Central memory CD8-positive, alpha-beta T cell (primary cell): ENCODE measurements around the gene NELFA.
"Not testable (repeated sequence)": the region's sequence is repeated elsewhere in the genome, so short reads cannot be mapped to it uniquely, and the experiment has no call there.

ENCODE experiments used
- ATAC-seq: fragments of 150-1000 bp; cut with Tn5 transposase; replicated peaks from 2 replicates; pipeline ENCODE4 v1.10.0; 2022; ENCODE audit warnings: mild to moderate bottlenecking, moderate FRiP score, moderate number of reproducible peaks; ENCODE audit not compliant: poor library complexity, severe bottlenecking; ENCODE audit errors: extremely low read depth
- DNase-seq, 2 donors: peaks; one replicate each; pipeline ENCODE4 v3.0.0; 2021; ENCODE audit warnings: low spot score in 2 of 2
- H3K27ac Mint-ChIP-seq: one replicate; pipeline ENCODE4 v1.8.0; 2022; ENCODE audit warnings: low read depth, mild to moderate bottlenecking, moderate library complexity, mixed read lengths
- H3K27me3 Mint-ChIP-seq: one replicate; pipeline ENCODE4 v1.8.0; 2022; ENCODE audit warnings: mixed read lengths
- H3K36me3 Mint-ChIP-seq: one replicate; pipeline ENCODE4 v1.8.0; 2022; ENCODE audit warnings: mild to moderate bottlenecking, moderate library complexity, mixed read lengths; ENCODE audit not compliant: insufficient read depth
- H3K4me1 Mint-ChIP-seq: one replicate; pipeline ENCODE4 v1.8.0; 2022; ENCODE audit warnings: mixed read lengths
- H3K4me3 Mint-ChIP-seq: one replicate; pipeline ENCODE4 v1.8.0; 2022; ENCODE audit warnings: mild to moderate bottlenecking, moderate library complexity, mixed read lengths
- H3K9me3 Mint-ChIP-seq: one replicate; pipeline ENCODE4 v1.8.0; 2022; ENCODE audit warnings: mixed read lengths

Gene NELFA

GRCh38 chr4:1998296-1998695 lies 10.5 kb downstream of the NELFA start:
- Mint-ChIP-seq H3K36me3 (peaks cover 12% of the 10 kb centered on the region), H3K27ac (no peak overlapping the region), H3K4me1 (peaks cover 63% of the 10 kb centered on the region), H3K9me3 (peaks cover 24% of the 10 kb centered on the region), H3K27me3 (no peaks in the 10 kb centered on the region), H3K4me3 (no peak overlapping the region)
- ATAC-seq (no peak), DNase-seq (no peak)

GRCh38 chr4:1997712-1998111 lies 11.1 kb downstream of the NELFA start:
- H3K27me3 Mint-ChIP-seq, result no peaks in the 10 kb centered on the region

GRCh38 chr4:1996866-1997611 lies 11.7 kb downstream of the NELFA start:
- H3K27ac Mint-ChIP-seq, result no peak overlapping the region
- no peak overlapping the region for H3K4me3 Mint-ChIP-seq
- H3K4me1 Mint-ChIP-seq, result peaks cover 50% of the 10 kb centered on the region
- H3K36me3 Mint-ChIP-seq, result peaks cover 6% of the 10 kb centered on the region
- DNase-seq, result no peak
- H3K27me3 Mint-ChIP-seq, result no peaks in the 10 kb centered on the region
- ATAC-seq, result no peak
- peaks cover 24% of the 10 kb centered on the region for H3K9me3 Mint-ChIP-seq

More at GRCh38 chr4:1997712-1998111, 11.1 kb downstream of the NELFA start:
- ATAC-seq (no peak), DNase-seq (no peak)
- peaks cover 24% of the 10 kb centered on the region for H3K9me3 Mint-ChIP-seq
- H3K4me3 Mint-ChIP-seq, result no peak overlapping the region
- peaks cover 12% of the 10 kb centered on the region for H3K36me3 Mint-ChIP-seq
- H3K27ac Mint-ChIP-seq, result no peak overlapping the region
- peaks cover 57% of the 10 kb centered on the region for H3K4me1 Mint-ChIP-seq

DNA sequence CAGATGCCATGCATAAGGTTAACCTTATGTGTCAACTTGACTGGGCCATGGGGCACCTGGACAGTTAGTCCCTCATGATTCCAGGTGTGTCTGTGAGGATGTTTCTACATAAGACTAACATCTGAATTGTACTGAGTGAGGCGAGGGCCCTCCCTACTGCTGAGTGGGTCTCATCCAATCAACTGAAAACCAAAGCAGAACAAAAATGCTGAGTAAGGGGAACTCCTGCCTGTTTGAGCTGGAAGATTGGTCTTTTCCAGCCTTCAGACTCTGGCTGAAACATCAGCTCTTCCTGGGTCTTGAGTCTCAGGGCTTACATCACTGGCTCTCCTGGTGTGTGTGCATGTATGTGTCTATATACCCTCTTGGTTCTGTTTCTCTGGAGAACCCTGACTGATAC lies 13.8 kb downstream of the NELFA start:
- Mint-ChIP-seq H3K27me3 (no peaks in the 10 kb centered on the region), H3K4me3 (no peak overlapping the region), H3K9me3 (peaks cover 19% of the 10 kb centered on the region), H3K4me1 (peaks cover 34% of the 10 kb centered on the region), H3K27ac (no peak overlapping the region), H3K36me3 (peaks cover 14% of the 10 kb centered on the region)
- no peak for ATAC-seq
- no peak for DNase-seq

DNA sequence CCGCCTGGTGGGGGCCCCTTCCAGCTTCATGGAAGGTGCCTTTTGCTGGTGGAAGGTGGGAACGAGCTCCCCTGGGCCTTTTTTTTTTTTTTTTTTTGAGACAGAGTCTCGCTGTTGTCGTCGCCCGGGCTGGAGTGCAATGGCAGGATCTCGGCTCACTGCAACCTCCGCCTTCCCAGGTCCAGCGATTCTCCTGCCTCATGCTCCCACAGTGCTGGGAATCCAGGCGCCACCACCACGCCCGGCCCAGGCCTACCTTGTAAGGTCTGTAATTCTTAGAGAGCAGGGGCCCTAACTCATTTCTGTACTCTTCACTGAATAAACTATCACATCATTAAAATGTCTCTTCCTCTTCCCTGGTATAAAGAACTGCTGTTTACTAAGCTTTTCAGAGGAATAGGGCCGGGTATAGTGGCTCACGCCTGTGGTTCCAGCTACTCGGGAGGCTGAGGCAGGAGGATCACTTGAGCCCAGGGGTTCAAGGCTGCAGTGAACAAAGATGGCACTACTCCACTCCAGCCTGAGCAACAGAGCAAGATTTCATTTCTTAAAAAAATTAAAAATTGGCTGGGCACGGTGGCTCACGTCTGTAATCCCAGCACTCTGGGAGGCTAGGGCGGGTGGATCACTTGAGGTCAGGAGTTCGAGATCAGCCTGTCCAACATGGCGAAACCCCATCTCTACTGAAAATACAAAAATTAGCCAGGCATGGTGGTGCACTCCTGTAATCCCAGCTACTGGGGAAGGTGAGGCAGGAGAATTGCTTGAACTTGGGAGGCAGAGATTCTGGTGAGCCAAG lies 14.9 kb downstream of the NELFA start:
- H3K27me3 Mint-ChIP-seq, H3K27ac Mint-ChIP-seq, H3K4me3 Mint-ChIP-seq, ATAC-seq, DNase-seq: not testable (repeated sequence)
- peaks cover 12% of the 10 kb centered on the region for H3K9me3 Mint-ChIP-seq
- peaks cover 19% of the 10 kb centered on the region for H3K36me3 Mint-ChIP-seq
- peaks cover 24% of the 10 kb centered on the region for H3K4me1 Mint-ChIP-seq

DNA sequence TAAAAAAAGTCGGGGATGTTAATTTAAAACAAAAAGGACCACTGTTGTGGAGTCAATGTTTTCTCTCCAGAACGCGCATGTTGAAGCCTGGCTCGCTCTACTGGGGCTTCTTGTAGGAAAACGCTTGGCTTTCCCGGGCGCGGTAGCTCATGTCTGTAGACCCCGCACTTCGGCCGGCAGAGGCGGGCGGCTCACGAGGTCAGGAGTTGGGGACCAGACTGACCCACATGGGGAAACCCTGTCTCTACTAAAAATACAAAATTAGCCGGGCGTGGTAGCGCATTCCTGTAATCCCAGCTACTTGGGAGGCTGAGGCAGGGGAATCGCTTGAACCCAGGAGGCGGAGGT lies 15.6 kb downstream of the NELFA start:
- peaks cover 16% of the 10 kb centered on the region for H3K4me1 Mint-ChIP-seq
- no peaks in the 10 kb centered on the region for H3K27me3 Mint-ChIP-seq
- DNase-seq, result no peak
- peaks cover 6% of the 10 kb centered on the region for H3K9me3 Mint-ChIP-seq
- H3K27ac Mint-ChIP-seq, result peak overlapping the region; percentile 41
- no peak for ATAC-seq
- H3K36me3 Mint-ChIP-seq, result peaks cover 23% of the 10 kb centered on the region
- H3K4me3 Mint-ChIP-seq, result no peak overlapping the region

GRCh38 chr4:1992468-1993168 lies 16.2 kb downstream of the NELFA start:
- Mint-ChIP-seq H3K36me3 (peaks cover 27% of the 10 kb centered on the region), H3K9me3 (peaks cover under 1% of the 10 kb centered on the region), H3K4me1 (peaks cover 11% of the 10 kb centered on the region), H3K4me3 (no peak overlapping the region), H3K27me3 (no peaks in the 10 kb centered on the region), H3K27ac (peak overlapping the region; percentile 41)
- ATAC-seq, result no peak
- no peak for DNase-seq

DNA sequence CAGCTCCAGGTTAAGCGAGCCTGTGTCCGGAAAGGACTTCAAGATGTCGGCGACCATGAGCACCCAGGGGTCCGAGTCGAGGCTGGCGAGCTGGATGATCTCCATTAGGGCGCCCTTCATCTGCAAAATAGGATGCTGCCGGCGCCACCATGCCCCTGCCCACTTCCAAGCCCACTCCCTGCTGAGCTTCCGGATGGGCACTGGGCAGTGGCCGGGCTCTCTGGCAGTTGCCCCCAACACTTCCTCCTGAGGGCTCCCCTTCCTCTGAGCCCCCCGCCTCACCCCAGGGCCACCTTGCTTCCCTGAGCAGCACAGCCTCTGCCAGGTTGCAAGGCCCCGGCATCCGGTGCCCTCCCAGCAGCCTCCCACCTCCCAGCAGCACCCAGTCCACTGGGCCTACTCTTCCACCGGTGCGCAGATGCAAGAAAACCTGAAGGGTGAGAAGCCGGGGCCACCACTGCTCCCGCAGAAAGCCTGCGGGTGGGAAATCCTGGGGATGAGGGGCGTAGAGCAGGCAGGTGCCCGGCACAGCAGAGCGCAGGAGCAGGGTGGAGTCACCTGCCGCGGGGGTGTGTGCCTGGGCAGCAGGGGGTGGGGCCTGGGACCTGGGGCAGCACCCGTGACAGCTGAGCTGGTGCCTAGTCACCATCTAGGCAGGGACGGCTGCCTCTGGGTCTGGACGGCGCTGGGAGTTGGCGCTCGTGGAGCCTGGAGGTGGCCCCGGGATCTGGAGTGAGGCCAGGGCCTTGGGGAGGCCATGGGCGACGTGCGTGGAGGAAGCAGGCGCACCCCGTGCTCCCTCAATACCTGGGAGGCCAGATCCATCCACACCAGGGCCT lies 17.0 kb downstream of the NELFA start:
- no peak for DNase-seq
- H3K4me1 Mint-ChIP-seq, result peaks cover 11% of the 10 kb centered on the region
- no peak for ATAC-seq
- no peak overlapping the region for H3K4me3 Mint-ChIP-seq
- peaks cover 28% of the 10 kb centered on the region for H3K36me3 Mint-ChIP-seq
- H3K27ac Mint-ChIP-seq, result no peak overlapping the region
- no peaks in the 10 kb centered on the region for H3K27me3 Mint-ChIP-seq
- H3K9me3 Mint-ChIP-seq, result no peaks in the 10 kb centered on the region

DNA sequence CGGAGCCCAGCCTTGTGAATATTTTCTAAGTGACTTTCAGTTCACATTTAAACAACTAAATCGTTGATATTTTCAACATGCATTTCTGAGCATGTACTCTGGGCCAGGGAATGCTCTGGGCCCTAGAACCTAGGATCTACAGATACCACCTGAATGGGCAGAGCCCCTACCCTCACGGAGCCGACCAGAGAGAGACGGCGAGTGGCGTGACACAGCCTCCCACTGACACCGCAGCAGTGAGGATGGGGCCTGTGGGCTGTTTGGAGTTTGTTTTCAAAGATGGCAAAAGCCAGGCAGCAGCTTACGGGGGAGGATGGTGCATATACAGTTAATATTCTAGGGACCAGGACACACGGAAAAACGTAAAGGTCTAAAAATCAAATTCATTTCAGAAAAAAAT lies 17.7 kb downstream of the NELFA start:
- no peak for ATAC-seq
- Mint-ChIP-seq H3K27ac (no peak overlapping the region), H3K27me3 (no peaks in the 10 kb centered on the region), H3K9me3 (no peaks in the 10 kb centered on the region), H3K36me3 (peaks cover 30% of the 10 kb centered on the region), H3K4me3 (no peak overlapping the region), H3K4me1 (peaks cover 5% of the 10 kb centered on the region)
- no peak for DNase-seq

- DNase-seq, result no peak
- Mint-ChIP-seq H3K4me3 (no peak overlapping the region), H3K9me3 (no peaks in the 10 kb centered on the region), H3K27me3 (no peaks in the 10 kb centered on the region), H3K27ac (no peak overlapping the region), H3K4me1 (peaks cover 1% of the 10 kb centered on the region), H3K36me3 (peaks cover 32% of the 10 kb centered on the region)
- no peak for ATAC-seq
Observed at GRCh38 chr4:1990676-1991075, 18.1 kb downstream of the NELFA start.

DNA sequence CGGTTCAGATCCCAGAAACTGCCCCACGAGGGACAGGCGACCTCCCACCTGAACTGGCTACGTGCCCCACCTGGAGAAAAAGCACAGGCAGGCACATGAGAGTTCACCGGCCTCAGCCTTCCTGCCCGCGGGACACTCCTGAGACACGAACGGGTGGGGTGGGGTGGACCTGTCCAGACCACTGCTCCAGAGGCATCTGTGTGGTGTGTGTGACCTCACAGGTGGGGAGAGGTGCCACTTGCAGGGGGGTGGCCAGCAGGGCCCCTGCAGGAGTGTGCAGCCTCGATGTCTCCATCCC lies 18.5 kb downstream of the NELFA start:
- Mint-ChIP-seq H3K36me3 (peaks cover 35% of the 10 kb centered on the region), H3K27ac (no peak overlapping the region), H3K4me1 (no peaks in the 10 kb centered on the region), H3K4me3 (no peak overlapping the region), H3K27me3 (no peaks in the 10 kb centered on the region), H3K9me3 (no peaks in the 10 kb centered on the region)
- DNase-seq, result no peak
- ATAC-seq, result no peak
